Fibroblast of skin of right quadriceps (primary cell): ENCODE data around the gene PTH1R.

Experiments used
- DNase-seq: peaks from one replicate; pipeline ENCODE4 v3.0.0-alpha.2; 2013

The PTH1R gene

DNA sequence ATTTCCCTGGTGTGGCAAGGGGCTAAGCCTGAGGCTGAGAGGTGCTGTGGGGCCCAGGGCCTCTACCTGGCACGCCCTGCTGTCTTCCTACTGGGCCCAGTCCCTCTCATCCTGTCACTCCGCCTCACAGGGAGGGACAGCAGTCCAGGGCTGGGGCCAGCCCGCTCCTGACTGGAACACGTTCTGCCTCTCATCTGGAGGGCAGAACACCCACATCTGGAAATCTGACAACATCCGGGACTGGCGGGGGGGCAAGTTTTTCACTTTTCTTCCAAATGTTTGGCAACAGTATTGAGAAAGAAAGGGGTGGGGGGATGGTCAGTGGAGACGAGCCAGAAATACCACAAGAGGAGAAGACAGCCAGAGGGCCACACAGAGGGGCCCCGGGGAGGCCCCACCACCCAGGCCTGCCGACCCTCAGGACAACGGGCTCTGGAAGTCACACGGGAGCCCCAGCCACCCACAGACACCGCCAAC lies 12.5 kb upstream of the PTH1R start:
- peak; percentile 73 for DNase-seq

DNA sequence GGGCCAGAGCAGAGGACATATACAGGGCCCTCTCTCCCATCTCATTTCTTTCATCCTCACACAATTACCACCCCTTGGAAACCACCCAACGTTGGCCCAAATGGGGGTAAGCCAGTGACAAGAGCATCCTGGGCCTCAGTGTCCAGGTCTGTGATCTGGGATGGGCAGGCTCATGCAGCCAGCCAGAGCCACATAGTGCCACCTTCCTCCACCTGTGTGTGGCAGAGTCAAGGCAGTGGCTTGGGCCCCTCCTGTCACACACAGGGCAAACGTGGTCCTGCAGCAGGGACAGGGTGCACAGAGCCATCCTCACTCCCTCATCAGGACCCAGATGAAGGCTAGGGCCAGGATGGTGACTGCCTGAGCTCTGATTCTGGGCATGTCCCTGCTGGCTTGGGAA lies 12.0 kb upstream of the PTH1R start:
- DNase-seq = no peak

DNA sequence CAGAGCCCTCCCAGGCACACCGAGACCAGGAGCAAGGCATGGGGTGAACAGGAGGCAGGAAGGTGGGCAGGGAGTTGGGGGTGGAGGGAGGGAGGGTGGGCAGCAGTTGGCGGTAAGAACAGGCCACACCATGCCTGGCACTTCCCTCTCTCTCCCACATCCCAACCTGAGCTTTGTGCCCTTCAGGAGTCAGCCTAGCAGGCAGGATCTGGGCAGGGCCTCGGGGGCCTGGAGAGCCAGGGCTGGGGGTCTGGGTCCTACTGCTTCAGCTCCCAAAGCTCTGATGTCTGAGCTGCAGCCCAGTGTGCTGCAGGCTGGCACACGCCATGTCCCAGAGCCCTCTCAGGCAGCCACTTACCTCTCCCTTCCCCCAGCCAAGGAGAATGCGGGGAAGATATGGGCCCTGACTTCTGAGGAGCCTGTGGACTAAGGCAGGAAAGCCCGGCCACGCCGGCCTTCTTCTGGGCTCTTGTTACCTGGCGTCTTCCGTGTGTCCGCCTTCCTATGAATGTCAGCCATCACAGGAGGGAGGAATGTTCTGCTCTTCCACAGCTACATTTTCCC lies 11.4 kb upstream of the PTH1R start:
- DNase-seq = no peak

DNA sequence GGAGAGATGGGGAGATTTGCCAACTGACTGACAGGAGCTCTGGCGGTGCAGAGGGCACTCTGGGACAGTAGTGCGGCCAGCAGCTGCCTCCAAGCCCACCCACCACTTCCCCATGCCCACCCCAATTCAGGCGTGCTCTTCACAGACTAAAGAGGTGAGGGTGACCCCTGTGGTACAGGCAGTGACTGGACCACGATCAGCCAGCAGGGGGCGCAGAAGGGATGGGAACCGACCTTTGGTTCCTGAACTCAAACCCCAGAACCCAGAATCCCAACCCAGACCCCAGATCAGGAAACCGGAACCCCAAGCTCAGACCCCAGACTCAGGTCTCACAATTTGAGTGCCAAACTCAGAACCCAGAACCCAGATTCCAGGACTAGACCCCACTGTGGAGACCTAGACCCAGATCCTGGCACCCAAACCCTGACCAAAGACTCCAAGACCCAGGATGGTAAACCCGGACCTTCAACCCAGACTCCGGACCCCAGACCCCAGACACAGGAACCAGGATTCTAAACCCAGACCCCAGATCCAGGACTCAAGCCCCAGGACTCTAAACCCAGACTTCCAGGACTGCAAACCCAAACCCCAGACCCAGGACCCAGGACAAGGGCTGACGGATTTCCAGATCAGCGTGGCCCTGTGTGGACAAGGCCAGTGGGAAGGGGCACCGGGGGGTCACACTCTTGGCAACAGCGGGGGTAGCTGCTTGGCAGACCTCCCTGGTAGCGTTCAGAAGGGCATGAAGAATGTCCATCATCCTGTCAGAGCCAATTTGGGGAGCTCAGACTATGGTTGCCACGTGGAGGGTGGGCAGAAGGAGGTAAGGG lies 10.6 kb upstream of the PTH1R start:
- peak; percentile 39 for DNase-seq

DNA sequence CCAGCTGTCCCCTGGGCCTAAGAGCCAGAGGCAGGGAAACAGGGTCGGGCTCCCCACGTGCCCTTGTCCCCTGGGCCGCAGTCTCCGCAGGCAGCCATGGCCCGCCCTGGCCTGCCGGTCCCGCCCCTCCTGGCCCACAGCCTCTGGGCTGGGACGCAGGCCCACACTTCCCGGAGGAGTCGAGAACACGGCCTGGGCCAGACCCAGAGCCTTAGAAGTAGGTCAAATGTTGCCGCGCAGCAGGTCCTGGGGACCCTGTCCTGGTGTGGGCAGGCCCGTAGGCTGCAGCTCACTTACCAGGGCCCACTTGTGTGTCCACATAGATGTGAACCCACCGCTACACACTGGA lies 10.0 kb upstream of the PTH1R start:
- no peak for DNase-seq

DNA sequence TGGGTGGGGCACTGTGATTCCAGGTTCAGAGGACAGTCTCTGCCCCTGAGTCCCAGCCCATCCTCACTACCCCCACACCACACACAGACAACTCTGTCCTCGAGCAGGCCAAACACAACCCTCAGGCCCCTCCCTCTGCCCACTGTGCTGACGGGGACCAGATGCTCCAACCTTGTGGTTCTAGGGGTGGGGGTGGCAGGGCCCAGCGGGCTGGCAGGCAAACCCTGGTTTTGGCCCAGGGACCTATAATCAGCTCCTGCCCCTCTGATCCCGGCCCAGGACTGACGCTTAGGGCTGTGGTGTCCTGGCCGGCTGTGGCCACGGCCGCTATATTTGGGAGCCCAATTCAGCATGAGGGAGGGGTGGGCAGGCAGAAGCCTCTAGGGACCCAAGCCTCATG lies 9.2 kb upstream of the PTH1R start:
- DNase-seq = no peak

DNA sequence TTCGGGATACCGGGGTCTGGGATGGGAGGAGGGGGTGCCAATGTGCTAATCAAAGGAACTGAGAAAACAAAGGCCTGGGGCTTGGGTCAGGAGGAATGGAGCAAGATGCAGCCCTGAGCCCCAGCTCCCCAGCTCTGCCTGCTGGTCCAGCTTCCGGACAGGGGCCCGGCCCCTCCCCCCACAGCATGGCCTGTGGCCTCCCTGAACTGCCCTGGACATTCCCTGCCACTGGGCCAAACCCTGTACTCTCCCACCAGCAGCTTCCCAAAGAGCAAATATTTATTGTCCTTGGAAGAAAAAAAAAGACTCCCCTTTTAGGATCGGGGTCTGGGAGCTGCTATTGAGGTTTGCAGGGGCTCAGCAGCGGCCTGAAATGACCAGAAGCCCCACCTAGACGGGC lies 8.6 kb upstream of the PTH1R start:
- no peak for DNase-seq

DNA sequence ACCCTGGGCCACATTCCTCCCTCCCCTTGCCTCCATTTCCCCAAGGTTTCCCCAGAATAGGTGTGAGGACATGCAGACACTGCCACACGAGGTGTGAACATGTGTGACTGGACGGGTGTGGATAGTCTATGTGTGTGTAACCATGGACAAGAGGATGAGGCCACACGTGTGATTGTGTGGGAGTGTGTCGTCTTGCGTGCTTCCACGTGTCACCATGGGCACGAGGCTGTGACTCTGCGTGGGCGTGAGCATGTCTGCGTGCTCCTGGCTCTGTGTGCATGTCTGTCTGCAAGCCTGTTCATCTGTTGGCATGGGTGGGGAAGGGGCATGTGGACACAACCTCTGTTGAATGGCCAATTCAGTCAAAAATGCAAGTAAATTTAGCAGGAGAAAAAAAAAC lies 8.1 kb upstream of the PTH1R start:
- no peak for DNase-seq

DNA sequence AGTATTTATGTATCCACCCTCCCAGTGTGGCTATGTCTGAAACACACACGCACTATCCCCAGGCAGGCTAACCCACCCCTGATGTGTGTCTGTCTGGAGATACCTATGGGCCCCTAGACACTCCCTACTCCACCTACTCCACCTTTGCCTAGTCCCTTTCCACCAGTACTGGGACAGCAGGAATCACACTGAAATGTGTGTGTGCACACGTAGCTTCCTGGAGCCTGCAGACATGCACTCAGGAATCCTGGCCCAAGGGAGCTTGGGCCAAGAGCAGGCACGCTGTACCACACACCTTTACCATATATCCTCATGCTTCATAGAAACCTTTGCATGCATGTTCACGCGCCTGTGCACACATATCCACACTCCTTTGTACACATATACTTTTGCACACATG lies 6.9 kb upstream of the PTH1R start:
- no peak for DNase-seq

DNA sequence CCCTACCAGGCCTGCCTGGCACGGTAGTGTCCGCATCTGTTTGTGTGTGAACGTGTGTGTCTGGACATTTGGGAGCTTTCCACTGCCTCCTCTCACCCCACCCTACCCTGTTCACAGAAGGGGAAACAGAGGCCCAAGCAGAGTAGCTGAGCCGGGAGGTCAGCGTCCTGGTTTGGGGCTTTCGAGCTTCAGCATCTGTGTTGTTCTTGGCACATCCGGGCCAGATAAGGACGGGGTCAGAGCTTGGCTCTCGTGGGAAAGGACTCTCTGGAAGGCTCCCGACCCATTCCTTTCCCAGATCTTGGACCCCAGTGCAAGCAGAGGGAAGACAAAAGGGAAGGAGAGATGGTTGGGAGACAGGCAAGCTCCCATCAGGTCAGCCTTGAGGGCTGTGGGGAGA lies 6.3 kb upstream of the PTH1R start:
- DNase-seq = no peak

DNA sequence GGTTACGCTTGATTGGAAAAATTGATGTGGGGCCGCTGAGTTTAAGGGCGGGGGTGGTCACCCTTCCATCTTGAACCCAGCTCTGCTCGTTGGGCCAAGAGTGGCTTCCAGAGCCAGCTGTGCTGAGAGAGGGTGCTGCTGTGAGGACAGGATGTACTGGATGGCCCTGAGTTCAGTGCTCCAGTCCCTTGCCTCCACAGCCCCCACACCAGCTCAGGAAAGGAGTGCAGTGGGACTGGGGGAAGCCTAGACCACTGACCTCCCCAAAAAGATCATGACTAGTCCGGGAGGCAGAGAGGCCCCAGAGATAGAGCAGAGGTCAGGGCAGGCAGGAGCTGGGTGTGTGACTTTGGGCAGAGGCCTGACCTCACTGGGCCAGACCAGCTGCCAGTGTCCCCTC lies 4.0 kb upstream of the PTH1R start:
- no peak for DNase-seq

DNA sequence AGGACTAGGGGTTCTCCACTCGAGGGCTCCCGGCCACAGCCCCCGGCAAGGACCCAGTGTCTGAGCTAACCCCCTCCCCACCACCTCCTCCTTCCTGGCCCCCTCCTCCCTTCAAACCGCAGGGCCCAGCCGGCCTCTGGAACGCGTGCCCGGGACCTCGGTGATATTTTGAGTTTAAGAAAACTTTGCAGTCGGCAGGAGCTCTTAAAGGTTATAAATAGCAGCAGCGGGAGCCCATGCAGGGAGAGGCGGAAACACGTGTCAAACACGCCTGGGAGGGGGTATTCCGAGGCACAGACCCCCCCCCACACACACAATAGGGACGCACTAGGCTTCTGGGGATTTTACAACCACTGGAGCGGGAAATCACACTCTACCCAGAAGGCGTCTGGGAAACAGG lies 3.1 kb upstream of the PTH1R start:
- DNase-seq = peak; percentile 49

DNA sequence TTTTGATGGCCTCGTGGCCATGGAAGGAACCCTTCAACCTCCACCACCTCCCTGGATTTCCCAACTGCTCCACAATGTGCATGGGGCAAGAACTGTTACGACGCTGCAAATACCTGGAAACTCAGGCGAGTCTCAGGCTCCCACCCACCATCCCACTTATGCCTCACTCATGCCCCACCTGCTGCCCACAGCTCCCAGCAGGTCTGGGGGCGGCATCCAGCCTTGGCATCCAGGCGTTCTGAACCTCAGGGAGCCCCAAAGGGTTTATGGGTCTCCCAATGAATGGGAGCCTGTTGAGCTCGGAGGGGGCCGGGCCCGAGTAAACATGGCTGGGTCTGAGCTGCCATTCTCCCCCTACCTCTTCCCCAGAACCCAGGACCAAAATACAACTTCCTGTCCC lies 2.0 kb upstream of the PTH1R start:
- DNase-seq = no peak

DNA sequence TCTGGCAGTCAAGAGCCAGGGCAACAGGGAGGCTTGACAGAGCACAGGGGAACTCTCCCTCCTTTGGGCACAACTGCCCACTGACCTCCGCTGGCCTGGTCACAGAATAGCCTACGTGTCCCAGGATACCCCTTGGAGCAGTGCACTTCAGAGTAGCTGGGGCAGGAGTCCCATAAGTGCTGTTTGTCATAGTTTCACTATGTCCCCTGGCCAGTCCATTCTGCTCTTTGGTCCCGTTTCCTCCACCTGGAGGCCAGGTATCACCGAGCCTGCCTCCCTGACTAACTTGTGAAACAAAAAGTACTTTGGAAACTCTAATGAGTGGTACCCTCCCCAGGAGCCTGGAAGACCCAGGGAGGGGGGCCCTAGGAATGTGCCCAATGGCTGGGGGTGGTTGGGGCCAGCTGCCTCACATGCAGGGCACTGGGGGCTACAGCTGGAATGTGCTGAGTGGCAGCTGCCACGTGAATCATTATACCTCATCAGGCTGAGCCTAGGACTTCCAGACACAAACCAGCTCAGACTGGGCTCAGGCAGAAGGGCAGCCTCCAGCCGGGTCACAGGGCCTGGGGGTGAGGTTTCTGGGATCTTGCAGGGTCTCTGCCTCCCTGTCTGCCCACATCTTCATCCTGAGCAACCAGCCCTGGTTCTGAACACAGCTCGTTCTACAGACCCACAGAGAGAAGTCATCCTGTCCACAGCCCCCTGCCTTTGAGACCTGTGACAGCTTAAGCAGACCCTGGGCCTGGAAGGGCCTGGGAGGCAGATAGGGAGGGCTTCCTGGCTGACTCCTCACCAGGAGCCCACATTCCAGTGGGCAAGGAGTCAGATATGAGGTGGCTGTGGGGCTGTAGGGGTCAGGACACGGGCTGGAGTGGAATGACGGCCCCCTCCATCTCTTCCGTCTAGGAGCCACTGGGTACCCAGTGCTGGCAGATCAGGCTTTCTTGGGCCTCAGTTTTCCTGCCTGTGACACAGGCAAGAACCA lies 914 bp upstream of the PTH1R start:
- DNase-seq = no peak

DNA sequence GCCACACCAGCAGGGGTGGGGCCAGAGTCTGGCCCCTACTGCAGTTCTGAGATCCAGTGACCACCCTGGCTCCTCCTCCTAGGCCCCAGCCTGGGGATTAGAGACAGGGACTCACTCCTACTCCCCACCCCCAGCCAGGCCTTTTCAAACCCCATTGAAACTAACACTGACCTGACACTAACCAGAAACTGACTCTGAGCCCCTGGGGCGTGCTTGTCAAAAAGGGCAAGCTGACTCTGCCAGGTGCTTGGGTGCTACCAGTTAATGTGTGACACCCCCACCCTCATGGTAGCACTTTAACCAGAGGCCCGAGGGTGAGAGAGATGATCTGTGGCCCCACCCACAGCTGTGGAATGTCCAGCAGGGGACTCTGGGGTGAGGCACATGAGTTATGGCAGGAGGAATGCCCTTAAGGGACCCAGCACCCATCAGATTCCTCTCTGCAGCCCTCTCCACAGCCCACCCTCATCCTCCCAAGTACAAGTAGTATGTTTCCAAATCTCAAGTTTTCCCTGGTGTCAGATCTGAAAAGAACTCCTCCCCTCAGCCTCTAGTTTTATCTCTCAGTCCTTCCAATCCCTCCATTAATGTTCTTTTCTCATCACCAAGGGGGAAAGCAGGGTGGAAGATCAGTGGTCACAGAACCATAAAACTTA lies 1.4 kb downstream of the PTH1R start:
- DNase-seq = no peak

DNA sequence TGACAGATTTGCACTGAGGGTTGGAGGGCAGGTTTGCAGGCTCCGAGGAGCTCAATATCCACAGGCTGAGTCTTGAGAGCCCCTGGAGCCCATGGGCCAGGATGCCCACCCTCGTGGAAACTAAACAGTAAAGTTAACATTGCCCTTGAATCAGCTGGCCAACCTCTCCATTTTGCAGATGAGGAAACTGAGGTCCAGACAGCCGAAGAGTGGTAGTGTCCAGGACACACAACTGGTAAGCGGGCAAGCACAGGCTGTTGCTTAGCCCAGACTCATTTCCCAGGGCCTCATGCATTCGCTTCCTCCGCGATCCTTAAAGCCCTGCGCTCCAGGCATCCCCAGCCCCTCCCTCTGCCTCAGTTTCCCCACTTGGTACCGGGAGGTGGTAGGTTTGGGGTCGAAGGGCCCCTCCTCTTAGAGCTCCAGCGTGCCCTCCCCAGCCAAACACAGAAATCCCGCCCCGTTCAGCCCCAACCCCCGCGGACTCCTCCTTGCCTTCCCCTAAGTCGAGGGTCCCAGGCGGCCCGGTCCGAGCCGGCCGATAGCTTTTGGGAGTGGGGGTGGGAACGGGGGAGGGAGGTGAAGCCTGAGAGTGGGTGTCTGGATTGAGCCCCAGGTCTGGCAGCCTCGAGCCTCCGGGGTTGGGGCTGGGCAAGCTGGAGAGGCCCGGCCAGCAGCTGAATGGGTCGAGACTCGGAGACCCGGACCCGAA lies 3.5 kb downstream of the PTH1R start:
- no peak for DNase-seq

DNA sequence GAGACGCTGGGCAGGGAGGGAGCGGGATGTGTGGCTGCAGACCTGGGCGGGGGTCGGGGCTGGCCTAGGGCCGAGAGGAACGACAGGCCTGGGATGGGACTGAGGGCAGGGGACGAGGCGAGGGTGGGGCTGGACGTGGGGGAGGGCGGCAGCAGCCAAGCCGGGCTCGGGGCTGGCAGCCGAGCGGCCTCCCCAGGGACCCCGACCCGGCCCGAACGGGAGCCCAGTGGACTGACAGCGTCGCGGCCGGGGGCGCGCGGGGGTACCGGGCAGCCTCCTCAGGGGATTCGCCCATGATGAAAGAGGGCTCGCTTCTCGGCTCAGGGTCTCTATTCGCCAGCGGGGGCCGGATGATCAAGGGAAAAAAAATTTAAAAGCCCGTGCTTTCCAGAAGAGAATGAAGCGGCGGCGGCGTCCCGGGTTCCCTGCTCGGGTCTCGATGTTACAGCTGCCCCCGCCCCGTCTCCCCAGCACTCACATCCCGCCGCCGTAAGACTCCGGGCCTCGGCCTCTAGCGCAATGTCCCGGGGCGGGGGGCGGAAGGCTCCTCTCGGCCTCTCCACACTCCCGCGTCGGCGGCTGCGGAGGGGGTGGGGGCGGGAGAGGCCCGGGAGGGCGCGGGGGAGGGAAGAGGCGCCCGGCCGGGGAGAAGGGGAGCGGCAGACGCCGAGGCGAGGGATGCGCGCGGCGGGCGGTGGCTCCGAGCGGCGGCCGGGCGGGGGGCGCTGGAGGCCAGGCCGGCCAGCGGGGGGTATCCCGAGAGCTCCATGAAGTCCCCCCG lies 4.3 kb downstream of the PTH1R start:
- DNase-seq = peak; percentile 45

DNA sequence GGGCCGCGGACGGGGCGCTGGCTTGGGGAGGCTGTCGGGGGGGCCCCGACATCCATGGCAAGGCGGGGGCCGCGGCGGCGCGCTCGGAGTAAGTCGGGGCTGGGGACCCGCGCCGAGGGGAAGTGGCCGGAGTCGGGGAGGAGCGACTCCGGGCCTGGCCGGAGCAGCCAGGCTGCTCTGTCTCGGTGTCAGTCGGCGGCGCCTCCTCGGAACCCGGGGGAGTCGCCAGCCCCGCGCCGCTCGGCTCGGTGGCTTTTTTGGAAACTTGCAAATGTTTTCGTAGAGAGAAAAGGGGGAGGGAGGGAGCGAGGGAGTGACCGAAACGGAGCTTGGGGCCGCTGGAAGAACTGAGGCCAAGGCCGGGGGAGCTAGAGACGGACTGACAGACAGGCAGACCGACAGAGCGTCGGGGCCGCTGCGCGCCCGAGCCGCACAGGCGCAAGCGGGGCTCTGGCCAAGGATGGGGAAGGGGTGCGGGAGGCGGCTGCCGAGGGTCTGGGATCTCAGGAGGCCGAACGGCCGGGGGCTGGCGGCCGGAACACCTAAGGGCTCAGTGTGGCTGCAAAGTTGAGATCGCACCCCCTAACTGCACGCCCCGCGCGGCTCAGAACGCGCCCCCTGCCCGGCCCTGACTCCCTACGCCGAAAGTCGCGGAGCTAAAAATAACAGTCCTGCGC lies 5.0 kb downstream of the PTH1R start:
- peak; percentile 38 for DNase-seq

DNA sequence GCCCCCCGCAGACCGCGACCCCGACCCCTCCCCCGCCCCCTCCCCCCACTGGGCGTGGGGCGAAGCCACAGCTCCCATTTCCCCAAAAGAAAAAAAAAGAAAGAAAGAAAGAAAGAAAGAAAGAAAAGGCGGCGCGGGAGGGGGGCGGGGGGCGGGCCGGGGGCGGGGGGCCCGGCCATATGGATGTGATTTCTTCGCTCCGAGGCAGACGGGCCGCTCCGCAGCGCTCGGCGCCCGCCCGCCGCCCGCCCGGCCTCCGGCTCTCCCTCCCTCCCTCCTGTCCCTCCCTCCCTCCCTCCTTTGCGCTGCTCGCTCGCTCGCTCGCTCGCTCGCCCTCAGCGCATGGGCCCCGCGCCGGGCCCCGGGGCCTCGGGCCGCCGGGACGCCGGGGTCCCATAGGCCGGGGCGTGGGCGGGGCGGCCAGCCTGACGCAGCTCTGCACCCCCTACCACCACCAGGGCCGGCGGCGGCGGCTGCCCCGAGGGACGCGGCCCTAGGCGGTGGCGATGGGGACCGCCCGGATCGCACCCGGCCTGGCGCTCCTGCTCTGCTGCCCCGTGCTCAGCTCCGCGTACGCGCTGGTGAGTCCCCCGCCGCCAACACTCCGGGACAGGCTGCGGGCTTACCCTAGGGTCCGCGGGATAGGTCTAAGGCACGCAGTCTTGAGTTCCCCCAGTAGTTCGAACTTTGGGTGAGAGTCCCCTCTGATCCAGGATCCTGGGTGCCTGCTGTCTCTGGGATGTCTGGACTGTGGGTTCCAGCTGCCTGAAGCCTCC lies 5.7 kb downstream of the PTH1R start:
- peak; percentile 45 for DNase-seq

DNA sequence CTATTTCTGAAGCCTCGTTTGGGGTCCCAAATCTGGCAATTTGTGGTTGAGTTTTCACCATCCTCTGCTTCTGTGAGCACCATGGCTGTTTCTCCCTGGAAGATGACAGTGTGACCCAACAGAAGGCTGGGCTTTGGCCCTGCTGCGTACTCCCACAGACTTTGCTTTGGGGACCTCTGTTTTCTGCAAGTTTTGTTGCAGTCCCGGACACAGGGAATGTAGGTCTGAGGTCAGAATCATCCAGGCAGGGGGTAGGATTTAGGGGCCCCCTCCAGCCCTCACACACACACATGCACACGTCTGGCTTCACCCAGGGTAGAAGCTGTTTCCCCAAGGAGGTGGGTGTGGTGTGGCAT lies 6.3 kb downstream of the PTH1R start:
- no peak for DNase-seq
